ENCODE results near the gene TCHH. TPM values are rescaled to one million over a fixed set of nuclear protein-coding genes. Genes with fewer than 3 reads are reported as not detected.

The TCHH gene
- total and polyA plus RNA-seq, 4 donors = 0.05 to 0.33 (median 0.08) TPM

DNA sequence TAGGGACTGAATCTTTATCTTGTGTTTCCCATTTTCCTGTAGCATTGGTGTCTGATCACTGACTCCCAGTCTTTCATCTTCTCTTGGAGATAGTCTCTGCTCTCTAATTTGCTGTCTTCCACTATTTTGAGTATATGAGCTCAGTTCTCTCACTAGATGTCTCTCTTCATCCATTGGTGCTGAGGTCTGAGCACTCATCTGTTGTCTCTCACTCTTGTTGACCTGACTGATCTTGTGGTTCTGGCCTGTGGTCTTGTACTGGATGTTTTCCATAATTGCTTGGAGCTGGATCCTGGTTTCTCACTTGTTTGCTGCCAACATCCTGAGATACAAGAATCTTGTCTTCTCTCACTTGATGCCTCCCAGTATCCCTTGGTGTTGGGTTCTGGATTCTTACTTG lies 53.3 kb downstream of the TCHH start:
- no peak for TF ChIP-seq YY1 (IDR thresholded peaks at IDR 0.05)
- no peak for TF ChIP-seq FOXA1 (IDR thresholded peaks at IDR 0.05)
- TF ChIP-seq RAD21 (IDR thresholded peaks at IDR 0.05) = no peak
- TF ChIP-seq, protein P1, sequence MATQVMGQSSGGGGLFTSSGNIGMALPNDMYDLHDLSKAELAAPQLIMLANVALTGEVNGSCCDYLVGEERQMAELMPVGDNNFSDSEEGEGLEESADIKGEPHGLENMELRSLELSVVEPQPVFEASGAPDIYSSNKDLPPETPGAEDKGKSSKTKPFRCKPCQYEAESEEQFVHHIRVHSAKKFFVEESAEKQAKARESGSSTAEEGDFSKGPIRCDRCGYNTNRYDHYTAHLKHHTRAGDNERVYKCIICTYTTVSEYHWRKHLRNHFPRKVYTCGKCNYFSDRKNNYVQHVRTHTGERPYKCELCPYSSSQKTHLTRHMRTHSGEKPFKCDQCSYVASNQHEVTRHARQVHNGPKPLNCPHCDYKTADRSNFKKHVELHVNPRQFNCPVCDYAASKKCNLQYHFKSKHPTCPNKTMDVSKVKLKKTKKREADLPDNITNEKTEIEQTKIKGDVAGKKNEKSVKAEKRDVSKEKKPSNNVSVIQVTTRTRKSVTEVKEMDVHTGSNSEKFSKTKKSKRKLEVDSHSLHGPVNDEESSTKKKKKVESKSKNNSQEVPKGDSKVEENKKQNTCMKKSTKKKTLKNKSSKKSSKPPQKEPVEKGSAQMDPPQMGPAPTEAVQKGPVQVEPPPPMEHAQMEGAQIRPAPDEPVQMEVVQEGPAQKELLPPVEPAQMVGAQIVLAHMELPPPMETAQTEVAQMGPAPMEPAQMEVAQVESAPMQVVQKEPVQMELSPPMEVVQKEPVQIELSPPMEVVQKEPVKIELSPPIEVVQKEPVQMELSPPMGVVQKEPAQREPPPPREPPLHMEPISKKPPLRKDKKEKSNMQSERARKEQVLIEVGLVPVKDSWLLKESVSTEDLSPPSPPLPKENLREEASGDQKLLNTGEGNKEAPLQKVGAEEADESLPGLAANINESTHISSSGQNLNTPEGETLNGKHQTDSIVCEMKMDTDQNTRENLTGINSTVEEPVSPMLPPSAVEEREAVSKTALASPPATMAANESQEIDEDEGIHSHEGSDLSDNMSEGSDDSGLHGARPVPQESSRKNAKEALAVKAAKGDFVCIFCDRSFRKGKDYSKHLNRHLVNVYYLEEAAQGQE (IDR thresholded peaks at IDR 0.05) = no peak
- TF ChIP-seq GABPA (IDR thresholded peaks at IDR 0.05 in 1 of 2, conservative IDR thresholded peaks at IDR 0.05 in 1 of 2) = no peak
- TF ChIP-seq JUND (IDR thresholded peaks at IDR 0.05) = no peak
- TF ChIP-seq, protein P2, sequence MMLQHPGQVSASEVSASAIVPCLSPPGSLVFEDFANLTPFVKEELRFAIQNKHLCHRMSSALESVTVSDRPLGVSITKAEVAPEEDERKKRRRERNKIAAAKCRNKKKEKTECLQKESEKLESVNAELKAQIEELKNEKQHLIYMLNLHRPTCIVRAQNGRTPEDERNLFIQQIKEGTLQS (IDR thresholded peaks at IDR 0.05) = no peak
- no peak for TF ChIP-seq HNF4A (conservative IDR thresholded peaks at IDR 0.05)
- TF ChIP-seq, protein P3, sequence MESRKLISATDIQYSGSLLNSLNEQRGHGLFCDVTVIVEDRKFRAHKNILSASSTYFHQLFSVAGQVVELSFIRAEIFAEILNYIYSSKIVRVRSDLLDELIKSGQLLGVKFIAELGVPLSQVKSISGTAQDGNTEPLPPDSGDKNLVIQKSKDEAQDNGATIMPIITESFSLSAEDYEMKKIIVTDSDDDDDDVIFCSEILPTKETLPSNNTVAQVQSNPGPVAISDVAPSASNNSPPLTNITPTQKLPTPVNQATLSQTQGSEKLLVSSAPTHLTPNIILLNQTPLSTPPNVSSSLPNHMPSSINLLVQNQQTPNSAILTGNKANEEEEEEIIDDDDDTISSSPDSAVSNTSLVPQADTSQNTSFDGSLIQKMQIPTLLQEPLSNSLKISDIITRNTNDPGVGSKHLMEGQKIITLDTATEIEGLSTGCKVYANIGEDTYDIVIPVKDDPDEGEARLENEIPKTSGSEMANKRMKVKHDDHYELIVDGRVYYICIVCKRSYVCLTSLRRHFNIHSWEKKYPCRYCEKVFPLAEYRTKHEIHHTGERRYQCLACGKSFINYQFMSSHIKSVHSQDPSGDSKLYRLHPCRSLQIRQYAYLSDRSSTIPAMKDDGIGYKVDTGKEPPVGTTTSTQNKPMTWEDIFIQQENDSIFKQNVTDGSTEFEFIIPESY (IDR thresholded peaks at IDR 0.05) = no peak
- TF ChIP-seq, protein P4, sequence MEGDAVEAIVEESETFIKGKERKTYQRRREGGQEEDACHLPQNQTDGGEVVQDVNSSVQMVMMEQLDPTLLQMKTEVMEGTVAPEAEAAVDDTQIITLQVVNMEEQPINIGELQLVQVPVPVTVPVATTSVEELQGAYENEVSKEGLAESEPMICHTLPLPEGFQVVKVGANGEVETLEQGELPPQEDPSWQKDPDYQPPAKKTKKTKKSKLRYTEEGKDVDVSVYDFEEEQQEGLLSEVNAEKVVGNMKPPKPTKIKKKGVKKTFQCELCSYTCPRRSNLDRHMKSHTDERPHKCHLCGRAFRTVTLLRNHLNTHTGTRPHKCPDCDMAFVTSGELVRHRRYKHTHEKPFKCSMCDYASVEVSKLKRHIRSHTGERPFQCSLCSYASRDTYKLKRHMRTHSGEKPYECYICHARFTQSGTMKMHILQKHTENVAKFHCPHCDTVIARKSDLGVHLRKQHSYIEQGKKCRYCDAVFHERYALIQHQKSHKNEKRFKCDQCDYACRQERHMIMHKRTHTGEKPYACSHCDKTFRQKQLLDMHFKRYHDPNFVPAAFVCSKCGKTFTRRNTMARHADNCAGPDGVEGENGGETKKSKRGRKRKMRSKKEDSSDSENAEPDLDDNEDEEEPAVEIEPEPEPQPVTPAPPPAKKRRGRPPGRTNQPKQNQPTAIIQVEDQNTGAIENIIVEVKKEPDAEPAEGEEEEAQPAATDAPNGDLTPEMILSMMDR (IDR thresholded peaks at IDR 0.05; ENCODE audit: low read depth, low read length, missing input control) = no peak
- TF ChIP-seq, protein P5, sequence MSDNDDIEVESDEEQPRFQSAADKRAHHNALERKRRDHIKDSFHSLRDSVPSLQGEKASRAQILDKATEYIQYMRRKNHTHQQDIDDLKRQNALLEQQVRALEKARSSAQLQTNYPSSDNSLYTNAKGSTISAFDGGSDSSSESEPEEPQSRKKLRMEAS (IDR thresholded peaks at IDR 0.05) = no peak
- no peak for TF ChIP-seq FOXA2 (IDR thresholded peaks at IDR 0.05)
- no peak for TF ChIP-seq HNF4G (IDR thresholded peaks at IDR 0.05)
- Histone ChIP-seq H3K36me3 (ENCODE audit: control insufficient read depth in 4 of 4, insufficient read depth in 3 of 4, low read depth in 1 of 4, low read length in 3 of 4) (no peaks in the 10 kb centered on the region), H3K27me3 (ENCODE audit: control insufficient read depth in 4 of 4, insufficient read depth in 4 of 4, low read length in 3 of 4) (peaks cover 0 to 7% (median under 1%) of the 10 kb centered on the region in 4 donors), H3K27ac (ENCODE audit: low read depth in 1 of 2, low read length in 2 of 2) (no peak overlapping the region), H3K4me3 (ENCODE audit: low read depth in 1 of 3, low read length in 3 of 3) (no peak overlapping the region), H3K9ac (ENCODE audit: low read depth in 1 of 2, low read length in 2 of 2) (no peak overlapping the region), H3K9me3 (ENCODE audit: control insufficient read depth in 4 of 4, low read length in 3 of 4) (no peaks in the 10 kb centered on the region), H3K4me1 (ENCODE audit: control insufficient read depth in 4 of 4, insufficient read depth in 4 of 4, low read length in 3 of 4) (no peaks in the 10 kb centered on the region)
- DNase-seq (ENCODE audit: low spot score) = no peak

Small RNA genes within 50 kb of the gene (small RNA-seq; reads per million reads assigned to genes)
- gene SPTLC1P4 = not detected

Other genes starting within 250 kb of the TCHH start
- 10 to 100 TPM in 1 of 2 donors, 1 to 10 TPM in 1; 6.5 to 16.2 TPM for gene THEM4, start 205.9 kb downstream of the TCHH start, total RNA-seq
- gene THEM4, start 205.9 kb downstream of the TCHH start, polyA plus RNA-seq = 10 to 100 TPM in 1 of 2 donors, 1 to 10 TPM in 1; 6.1 to 13.1 TPM
- gene S100A10, start 121.6 kb downstream of the TCHH start, total RNA-seq = 10 to 100 TPM in 1 of 2 donors, 1 to 10 TPM in 1; 7.0 to 23.1 TPM
- gene S100A10, start 121.6 kb downstream of the TCHH start, polyA plus RNA-seq = 10 to 100 TPM; 47.8 to 99.5 TPM
- gene S100A11, start 78.4 kb downstream of the TCHH start, total RNA-seq = 10 to 100 TPM in 1 of 2 donors, 1 to 10 TPM in 1; 9.9 to 10.3 TPM
- 10 to 100 TPM; 51.6 to 76.1 TPM for gene S100A11, start 78.4 kb downstream of the TCHH start, polyA plus RNA-seq
- not detected for gene TCHHL1, start 26.4 kb downstream of the TCHH start, total RNA-seq
- not detected for gene TCHHL1, start 26.4 kb downstream of the TCHH start, polyA plus RNA-seq
- gene RPTN, start 43.8 kb upstream of the TCHH start, total RNA-seq = not detected
- not detected for gene RPTN, start 43.8 kb upstream of the TCHH start, polyA plus RNA-seq
- gene HRNR, start 108.7 kb upstream of the TCHH start, total RNA-seq = not detected
- gene HRNR, start 108.7 kb upstream of the TCHH start, polyA plus RNA-seq = under 1 TPM in 1 of 2 donors, not detected in 1; 0.04 TPM
- under 1 TPM in 1 of 2 donors, not detected in 1; under 0.01 TPM for gene FLG, start 209.8 kb upstream of the TCHH start, total RNA-seq
- under 1 TPM; under 0.01 to 0.06 TPM for gene FLG, start 209.8 kb upstream of the TCHH start, polyA plus RNA-seq
- gene FLG2, start 244.6 kb upstream of the TCHH start, total RNA-seq = not detected
- gene FLG2, start 244.6 kb upstream of the TCHH start, polyA plus RNA-seq = not detected

All from liver (tissue), 10 donors.